ENCODE results near the gene OOSP1.
"Not testable (repeated sequence)": the region's sequence is repeated elsewhere in the genome, so short reads cannot be mapped to it uniquely, and the experiment has no call there.

Gene OOSP1, protein sequence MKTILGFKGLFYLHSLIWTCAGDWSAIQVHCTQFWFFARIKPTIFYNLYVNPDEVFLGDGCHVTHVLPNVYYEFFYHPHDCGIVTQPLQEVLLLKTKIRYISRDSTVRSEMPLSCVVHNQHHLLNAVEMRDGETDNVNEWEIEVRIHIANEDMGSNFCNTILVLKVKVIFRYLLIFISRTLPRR

DNA sequence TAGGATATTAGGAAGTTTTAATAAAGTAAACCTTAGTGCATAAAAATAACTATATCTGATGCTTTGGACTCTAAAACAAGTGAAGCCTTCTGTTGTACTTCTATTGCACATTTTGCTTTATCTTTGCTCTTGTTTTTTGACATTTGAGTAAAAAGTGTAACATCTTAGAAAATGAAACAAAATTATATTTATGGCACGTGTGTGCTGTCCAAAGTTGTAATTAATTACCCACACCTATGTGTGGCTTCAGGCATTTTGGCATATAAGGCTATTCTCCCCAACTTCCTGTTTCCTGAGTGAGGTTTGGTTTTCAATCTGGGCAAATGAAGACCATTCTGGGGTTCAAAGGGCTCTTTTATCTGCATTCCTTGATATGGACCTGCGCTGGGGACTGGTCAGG lies at the start of gene OOSP1:
OOSP1 (plus strand) TSS at position 301 of the 400 bp plus-strand sequence; CDS start at position 324, 23 bp downstream.
- DNase-seq (ENCODE audit: low read depth in 2 of 3, low spot score in 1 of 3): no peak

DNA sequence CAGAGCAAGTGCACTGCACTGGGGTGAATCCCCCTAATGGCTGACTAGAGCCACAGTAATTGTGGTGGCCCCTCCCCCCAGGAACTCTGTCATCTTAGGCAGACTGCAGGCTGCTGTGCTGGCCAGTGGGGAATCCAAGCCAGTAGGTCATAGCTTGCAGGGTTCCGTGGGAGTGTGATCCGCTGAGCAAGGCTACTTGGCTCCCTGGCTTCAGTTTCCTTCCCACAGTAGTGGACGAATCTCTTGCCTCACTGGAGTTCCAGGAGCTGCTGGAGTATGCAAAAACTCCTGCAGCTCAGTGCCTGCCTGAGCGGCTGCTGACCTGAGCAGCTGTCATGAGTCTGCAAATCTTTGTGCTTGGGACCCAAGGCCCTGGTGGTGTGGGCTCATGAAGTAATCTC lies 46.5 kb upstream of the OOSP1 start:
- no peak for DNase-seq (ENCODE audit: low read depth in 2 of 3, low spot score in 1 of 3)

DNA sequence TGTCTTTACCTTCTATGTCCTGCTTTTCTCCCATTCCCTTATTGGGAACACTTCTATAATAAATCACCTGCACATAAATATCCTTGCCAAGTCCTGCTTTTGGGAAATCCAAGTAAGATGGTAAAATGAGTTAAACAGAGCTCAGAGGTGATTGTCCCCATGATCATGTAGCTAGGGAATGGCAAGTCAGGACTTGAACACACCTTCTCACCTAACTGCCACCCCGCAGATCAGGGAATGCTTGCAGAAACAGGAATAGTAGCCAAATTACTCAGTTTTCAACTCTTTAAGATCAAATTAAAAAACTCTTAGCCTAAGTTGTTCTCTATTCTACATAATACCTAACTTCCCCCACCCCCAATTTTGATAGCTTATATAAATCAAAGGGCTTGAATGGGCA lies 43.6 kb upstream of the OOSP1 start:
- no peak for DNase-seq (ENCODE audit: low read depth in 2 of 3, low spot score in 1 of 3)

DNA sequence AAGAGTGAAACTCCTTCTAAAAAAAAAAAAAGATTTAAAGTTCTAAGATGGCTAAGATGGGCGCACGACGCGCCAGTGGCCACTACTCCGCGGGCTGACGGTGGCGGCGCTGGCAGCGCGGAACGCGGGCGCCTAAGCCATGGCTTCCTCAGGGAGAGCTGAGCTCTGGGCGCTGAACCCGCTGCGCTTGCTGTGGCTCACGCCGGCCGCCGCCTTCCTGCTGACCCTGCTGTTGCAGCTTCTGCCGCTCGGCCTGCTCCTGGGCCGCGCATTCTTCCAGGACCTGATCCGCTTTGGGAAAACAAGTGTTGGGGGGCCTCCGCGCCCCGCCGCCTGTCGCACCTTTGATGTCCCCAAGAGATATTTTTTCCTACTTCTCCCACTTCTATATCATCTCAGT lies 40.2 kb upstream of the OOSP1 start:
- DNase-seq (ENCODE audit: low read depth in 2 of 3, low spot score in 1 of 3): no peak

GRCh38 chr11:59898650-59899049 lies 39.6 kb upstream of the OOSP1 start:
- DNase-seq (ENCODE audit: low read depth in 2 of 3, low spot score in 1 of 3): no peak

DNA sequence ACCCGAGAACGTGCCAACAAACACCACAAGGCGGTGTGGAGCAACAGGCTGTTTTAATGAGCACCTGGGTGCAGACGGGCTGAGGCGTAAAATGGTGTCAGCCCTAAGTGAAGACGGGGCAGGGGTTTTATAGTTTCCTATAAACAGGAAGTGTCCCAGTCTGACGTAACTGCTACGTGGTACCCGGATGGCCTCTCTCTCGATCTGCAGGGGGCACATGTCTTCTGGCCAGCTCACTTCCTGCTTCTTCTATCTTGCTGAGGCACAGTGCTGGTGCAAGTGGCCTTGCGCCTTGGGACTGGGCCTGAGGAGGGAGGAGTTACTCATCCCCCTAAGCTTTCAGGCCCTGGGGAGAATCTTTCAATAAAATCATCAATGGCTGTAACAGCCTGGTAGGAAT lies 38.7 kb upstream of the OOSP1 start:
- no peak for DNase-seq (ENCODE audit: low read depth in 2 of 3, low spot score in 1 of 3)

DNA sequence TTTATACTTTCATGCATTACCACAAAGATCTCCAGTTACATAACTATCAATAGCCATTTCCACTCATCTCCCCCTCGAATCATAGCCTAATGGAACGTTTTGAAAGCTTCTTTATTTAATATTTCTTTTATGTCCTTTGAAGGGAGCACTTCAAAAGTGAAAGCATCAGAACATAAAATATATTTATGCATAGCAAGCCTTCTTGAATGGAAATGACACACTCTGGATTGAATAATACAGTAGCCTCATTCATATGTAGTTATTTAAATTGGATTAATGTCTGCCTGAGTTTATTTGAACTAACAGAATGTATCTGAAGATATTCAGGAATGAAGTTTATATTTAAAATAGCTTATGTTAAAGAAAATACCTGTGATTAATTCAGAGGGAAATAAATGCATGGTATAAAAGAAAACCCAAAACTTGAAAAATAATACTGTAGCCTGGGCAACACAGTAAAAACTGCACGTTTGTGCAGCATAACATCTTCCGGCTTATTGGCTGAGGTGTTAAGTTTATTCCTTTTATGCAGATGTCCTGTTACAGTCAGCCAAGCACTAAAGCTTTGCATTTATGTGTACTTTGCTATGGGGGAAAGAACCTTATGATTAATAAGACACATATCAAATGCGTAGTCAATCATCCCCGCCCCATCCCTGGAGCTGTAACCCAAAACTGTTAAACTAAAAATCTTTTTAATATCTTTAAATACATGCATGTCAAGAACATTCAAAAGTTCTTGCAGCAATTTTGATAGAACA lies 37.7 kb upstream of the OOSP1 start:
- DNase-seq (ENCODE audit: low read depth in 2 of 3, low spot score in 1 of 3): no peak

- no peak for DNase-seq (ENCODE audit: low read depth in 2 of 3, low spot score in 1 of 3)
These were observed 36.9 kb upstream of the OOSP1 start for GRCh38 chr11:59901306-59901705.

DNA sequence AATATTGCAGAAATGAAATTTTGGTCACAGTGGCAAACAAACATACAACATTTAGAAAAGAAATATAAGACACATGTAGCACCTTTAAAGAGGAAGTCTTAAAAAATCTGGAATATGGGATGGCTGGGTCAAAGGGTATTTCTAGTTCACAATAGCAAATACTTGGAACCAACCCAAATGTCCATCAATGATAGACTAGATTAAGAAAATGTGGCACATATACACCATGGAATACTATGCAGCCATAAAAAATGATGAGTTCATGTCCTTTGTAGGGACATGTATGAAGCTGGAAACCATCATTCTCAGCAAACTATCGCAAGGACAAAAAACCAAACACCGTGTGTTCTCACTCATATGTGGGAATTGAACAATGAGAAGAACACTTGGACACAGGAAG lies 34.7 kb upstream of the OOSP1 start:
- not testable (repeated sequence) for DNase-seq (ENCODE audit: low read depth in 2 of 3, low spot score in 1 of 3)

DNA sequence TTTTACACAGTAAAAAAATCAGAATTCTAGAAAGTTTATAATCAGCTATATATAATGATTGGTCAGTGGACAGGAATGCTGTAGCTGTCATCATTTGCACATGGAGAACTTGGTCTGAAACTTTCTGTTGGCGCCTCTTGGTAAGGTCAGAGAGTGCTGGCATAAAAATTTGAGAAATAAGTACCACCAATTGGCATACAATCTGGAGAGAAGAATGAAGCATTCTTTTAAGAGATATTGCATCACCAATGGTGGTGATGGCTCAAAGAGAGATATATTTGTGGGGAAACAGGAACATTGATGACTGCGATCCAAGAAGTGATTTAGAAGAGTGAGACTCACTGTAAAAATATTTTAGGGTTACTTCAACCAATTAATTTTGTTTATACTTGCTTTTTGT lies 19.8 kb upstream of the OOSP1 start:
- DNase-seq (ENCODE audit: low read depth in 2 of 3, low spot score in 1 of 3): no peak

DNA sequence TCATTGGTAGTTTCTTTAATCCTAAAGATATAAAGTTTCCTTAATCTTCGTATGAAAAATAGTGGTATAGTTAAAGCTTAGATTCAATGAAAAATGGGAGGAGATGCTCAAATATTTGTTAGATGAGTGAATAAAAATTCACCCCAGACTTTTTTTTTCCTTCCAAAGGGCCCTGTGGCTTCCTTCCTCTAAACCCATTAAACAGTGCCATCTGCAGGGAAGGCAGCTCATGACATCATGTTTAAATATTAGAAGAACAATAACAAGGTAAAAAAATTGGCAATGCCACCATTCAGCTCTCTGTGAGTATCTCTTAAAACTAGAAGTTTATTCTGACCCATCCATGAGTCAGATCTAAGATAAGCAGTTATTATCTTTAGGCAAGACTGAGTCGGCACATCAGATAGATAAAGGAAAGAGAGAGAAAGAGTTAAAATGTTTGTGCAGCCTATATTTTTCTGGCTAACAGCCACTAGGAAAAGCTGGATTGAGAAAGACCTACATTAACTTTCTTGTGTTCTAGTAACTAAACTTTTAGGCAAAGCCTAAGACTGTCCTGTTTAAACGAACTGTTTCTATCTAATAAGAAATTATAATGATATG lies 19.1 kb upstream of the OOSP1 start:
- DNase-seq (ENCODE audit: low read depth in 2 of 3, low spot score in 1 of 3): peak in 2 of 3 donors; percentile 1 to 38

GRCh38 chr11:59923813-59924212 lies 14.4 kb upstream of the OOSP1 start:
- no peak for DNase-seq (ENCODE audit: low read depth in 2 of 3, low spot score in 1 of 3)

- DNase-seq (ENCODE audit: low read depth in 2 of 3, low spot score in 1 of 3): no peak
These were observed 6.5 kb upstream of the OOSP1 start for GRCh38 chr11:59931688-59932087.

DNA sequence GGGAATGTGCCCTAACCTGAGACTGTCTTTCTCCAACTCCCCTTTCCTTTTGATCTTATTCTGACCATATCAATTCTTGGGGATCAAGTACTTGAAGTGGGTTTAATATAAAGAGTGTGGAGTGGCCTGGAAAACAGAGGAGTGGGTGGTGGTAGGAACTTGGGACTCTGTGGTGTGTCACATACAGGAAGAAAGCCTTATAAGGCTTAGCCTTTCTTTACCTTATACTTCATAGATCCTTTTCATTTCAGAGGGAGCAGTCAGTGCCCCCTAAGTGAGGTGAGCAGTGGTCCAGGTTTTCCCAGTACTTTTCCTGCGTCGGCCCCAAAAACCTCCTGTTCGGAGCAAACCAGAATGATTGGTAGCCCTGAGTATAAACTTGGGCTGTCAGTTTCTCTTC lies 486 bp downstream of the OOSP1 start:
- no peak for DNase-seq (ENCODE audit: low read depth in 2 of 3, low spot score in 1 of 3)

GRCh38 chr11:59939482-59939881 lies 1.2 kb downstream of the OOSP1 start:
- DNase-seq (ENCODE audit: low read depth in 2 of 3, low spot score in 1 of 3): no peak

- DNase-seq (ENCODE audit: low read depth in 2 of 3, low spot score in 1 of 3): no peak
These were observed 2.9 kb downstream of the OOSP1 start for GRCh38 chr11:59941091-59941490.

- no peak for DNase-seq (ENCODE audit: low read depth in 2 of 3, low spot score in 1 of 3)
These were observed 5.9 kb downstream of the OOSP1 start for GRCh38 chr11:59943997-59944714.

DNA sequence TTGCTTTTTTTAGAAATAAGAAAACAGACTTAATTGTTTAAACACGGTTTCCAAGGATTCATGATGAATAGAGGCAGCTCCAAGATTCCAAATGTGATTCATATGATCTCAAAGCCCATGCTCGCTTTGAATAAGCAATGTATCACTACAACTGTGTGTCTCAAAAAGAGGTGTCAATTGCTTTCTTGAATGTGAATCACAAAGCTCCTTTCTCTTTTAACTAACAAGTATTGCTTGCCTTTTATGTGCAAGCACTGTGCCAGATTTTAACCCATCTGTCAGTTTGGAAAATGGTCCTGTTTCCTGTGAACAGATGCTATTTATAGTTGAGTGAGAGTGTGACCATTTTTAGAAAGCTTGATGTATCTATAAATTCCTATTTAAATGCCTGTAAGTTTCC lies 6.5 kb downstream of the OOSP1 start:
- DNase-seq (ENCODE audit: low read depth in 2 of 3, low spot score in 1 of 3): no peak

GRCh38 chr11:59953463-59954218 lies 15.4 kb downstream of the OOSP1 start:
- no peak for DNase-seq (ENCODE audit: low read depth in 2 of 3, low spot score in 1 of 3)

GRCh38 chr11:59954219-59954847 lies 16.1 kb downstream of the OOSP1 start:
- DNase-seq (ENCODE audit: low read depth in 2 of 3, low spot score in 1 of 3): no peak

GRCh38 chr11:59957094-59957493 lies 18.9 kb downstream of the OOSP1 start:
- no peak for DNase-seq (ENCODE audit: low read depth in 2 of 3, low spot score in 1 of 3)
